HG03457 (cell line): ENCODE results near the gene KPNA6.
"Not testable (repeated sequence)": the region's sequence is repeated elsewhere in the genome, so short reads cannot be mapped to it uniquely, and the experiment has no call there.

Source experiments
- ATAC-seq: cut with Tn5 transposase; IDR thresholded peaks from one replicate; pipeline ENCODE4 v1.9.1; 2021; ENCODE audit warnings: moderate number of reproducible peaks; ENCODE audit not compliant: unreplicated experiment

The KPNA6 gene

DNA sequence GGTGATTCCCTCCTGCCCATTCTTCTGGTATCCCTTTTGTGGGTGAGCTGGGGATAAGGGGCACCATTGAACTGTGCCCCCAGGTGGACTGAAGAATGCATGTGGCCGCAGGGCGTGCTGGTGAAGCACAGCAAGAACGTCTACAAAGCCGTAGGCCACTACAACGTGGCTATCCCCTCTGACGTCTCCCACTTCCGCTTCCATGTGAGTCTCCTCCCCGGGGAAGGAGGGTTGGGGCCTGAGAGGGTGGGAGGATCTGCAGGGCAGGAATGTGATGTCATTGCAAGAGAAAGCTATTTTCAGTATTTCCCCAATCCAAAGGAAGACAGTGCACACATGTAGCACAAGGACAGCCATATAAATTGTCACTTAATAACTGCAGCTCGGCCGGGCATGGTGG lies 7.5 kb upstream of the KPNA6 start:
- no peak for ATAC-seq

DNA sequence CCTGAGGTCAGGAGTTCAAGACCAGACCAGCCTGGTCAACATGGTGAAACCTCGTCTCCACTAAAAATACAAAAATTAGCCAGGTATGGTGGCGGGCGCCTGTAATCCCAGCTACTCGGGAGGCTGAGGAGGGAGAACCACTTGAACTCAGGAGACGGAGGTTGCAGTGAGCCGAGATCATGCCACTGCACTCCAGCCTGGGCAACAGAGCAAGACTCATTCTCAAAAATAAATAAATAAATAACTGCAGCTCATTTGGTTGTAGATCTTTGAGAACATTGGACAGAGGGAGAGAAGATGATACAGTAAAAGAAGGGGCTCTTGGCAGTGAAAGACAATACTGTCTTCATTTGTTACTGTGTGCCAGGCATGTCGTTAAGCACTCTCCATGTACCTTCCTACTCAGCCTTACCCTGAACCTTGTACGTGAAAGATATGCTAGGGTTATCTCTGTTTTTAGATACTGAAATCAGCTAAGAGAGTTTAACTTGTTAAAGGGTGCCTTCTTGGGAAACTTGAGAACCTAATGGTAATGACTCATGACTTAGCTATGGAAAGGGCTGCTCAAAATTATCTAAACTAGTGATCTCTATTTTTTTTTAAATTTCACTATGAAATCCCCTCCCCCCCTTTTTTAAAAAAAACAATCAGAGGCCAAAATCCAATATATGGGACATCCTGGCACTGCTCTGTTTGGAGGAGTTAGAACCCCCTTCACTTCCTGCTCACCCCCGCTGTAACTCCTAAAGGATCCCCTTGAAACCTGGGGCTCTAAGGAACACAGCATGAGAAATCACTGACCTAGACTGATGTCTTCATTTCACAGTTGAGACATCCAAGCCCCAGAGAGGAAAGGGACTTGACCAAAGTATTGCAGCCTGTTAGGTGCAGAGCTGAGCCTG lies 6.8 kb upstream of the KPNA6 start:
- no peak for ATAC-seq

DNA sequence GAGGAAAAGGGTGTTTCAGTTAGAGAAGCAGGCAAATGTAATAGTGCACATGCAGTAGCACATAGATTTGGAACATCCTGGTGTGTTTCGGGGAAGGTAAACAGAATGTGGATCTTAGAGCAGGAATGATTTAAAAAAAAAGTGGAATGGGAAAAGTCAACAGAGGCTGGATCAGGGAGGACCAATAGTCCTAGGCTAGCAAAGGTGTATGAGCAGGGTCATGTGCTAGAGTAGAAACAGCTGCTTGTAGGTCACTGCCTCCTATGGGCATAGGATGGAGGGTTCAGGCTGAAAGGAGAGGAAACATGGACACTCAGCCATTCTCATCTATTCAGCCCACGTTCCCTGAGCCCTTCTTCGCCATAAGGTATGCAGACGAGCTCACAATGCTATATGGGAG lies 3.7 kb upstream of the KPNA6 start:
- ATAC-seq, result no peak

GRCh38 chr1:32105338-32105737 lies 2.5 kb upstream of the KPNA6 start:
- no peak for ATAC-seq

DNA sequence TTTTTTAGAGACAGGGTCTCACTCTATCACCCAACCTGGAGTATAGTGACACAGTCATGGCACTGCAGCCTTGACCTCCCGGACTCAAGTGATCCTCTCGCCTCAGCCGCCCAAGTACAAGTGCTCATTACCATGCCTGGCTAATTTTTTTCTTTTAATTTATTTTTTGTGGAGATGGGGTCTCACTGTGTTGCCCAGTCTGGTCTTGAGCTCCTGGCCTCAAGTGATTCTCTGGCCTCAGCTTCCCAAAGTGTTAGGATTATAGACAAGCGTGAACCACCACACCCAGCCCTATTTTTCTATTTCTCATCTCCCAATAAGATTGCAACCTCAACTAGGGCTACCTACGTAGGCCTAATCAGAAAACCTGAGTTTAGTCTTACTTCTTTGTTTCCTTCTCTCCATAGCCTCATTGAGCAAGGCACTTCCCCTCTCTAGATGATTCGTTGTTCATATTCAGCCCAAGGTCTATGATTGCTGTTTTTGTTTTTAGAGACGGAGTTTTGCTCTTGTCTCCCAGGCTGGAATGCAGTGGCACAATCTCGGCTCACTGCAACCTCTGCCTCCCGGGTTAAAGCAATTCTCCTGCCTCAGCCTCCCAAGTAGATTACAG lies 1.1 kb upstream of the KPNA6 start:
- no peak for ATAC-seq

DNA sequence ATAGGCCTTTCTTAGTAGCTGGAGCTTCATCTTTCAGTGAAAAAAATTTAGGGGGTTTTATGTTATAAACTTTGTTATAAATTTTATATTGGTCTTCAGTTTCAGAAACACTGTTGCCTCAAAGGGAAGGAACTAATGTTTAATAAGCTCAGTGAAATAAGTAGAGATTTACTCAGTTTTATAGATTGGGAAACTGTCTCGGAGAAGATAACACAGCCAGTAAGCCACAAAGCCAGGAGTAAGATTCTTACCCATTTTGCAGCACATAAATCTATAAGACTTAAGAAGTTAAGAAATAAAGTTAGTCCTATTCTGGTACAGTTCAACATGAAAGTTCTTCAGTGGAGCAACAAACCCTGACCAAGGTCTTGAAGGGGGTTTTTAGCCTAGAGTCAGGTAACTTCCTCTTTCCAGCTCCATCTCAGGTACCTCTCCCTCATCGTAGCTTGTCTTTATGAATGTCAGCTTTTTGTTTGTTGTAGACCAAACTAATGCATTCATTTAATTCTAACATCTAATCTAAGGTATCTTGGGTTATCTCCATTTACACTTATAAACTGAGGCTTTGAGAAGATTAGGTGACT lies 3.3 kb downstream of the KPNA6 start:
- no peak for ATAC-seq

DNA sequence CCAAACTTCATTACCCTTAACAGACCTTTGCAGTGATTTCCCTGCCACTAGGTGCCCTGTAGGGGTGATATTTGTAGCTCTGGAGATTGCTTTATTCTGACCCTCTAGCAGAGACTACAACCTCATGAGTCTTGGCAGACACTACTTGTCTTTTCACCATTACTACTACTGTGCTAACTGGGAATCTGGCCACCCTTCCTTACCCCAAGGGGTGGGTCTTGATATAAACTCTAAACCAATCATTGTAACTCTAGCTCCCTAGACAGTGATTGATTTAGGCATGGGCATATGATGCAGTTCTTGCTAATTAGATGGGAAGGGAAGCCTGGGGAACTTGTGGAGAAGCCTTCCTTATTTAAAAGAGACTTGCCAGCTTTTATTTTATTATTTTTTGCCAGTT lies 3.9 kb downstream of the KPNA6 start:
- no peak for ATAC-seq

DNA sequence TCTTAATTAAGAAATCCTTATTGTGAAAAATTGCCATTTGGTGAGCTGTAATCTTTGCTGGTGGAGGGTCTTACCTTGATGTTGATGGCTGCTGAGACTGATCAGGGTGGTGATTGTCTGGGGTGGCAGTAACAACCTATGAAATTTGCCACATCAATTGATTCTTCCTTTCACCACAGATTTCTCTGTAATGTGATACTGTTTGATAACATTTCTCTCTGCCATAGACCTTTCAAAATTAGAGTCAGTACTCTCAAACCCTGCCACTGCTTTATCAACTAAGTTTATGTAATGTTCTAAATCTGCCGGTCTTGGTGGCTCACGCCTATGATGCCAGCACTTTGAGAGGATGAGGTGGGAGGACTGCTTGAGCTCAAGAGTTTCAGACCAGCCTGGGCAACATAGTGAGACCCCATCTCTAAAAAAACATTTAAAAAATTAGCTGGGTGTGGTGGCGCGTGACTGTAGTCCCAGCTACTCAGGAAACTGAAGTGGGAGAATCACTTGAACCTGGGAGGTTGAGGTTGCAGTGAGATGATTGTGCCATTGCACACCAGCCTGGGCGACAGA lies 5.0 kb downstream of the KPNA6 start:
- ATAC-seq, result no peak

DNA sequence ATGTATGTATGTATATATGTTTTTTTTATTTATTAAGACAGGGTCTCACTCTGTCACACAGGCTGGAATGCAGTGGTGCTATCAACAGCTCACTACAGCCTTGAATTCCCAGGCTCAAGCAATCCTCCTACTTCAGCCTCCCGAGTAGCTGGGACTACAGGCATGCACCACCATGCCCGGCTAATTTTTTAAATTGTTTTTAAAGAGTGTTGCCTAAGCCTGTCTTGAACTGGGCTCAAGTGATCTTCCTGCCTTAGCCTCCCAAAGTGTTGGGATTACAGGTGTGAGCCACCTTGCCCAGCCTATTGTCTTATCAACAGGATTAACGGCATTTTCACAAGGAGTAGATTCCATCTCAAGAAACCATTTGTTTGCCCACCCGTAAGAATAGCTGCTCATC lies 5.6 kb downstream of the KPNA6 start:
- not testable (repeated sequence) for ATAC-seq

- ATAC-seq, result no peak
These were observed 6.6 kb downstream of the KPNA6 start for GRCh38 chr1:32114420-32114819.

DNA sequence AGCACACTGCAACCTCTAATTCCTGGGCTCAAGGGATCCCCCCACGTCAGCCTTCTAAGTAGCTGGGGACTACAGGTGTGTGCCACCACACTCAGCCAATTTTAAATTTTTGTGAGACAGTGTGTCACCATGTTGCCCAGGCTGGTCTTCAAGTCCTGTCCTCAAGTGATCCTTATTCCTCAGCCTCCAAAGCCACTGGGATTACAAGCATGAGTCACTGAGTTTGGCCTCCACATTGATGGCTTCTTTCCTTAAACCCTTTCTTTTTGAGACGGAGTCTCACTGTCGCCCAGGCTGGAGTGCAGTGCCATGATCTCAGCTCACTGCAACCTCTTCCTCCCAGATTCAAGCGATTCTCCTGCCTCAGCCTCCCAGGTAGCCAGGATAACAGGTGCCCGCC lies 7.6 kb downstream of the KPNA6 start:
- no peak for ATAC-seq

- no peak for ATAC-seq
These were observed 8.7 kb downstream of the KPNA6 start for GRCh38 chr1:32116531-32116930.

DNA sequence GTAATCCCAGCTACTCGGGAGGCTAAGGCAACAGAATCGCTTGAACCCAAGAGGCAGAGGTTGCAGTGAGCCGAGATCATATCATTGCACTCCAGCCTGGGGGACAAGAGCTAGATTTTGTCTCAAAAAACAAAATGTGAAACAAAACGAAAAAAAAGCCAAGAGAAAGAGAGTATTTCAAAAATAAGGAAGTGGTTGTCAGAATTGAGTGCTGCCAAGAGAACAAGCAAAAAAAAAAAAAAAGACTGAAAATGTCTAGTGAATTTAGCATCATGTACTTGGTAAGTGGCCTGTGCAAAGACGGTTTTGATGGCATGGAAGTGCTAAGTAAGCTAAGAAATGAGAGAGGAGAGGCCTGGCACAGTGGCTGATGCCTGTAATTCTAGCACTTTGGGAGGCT lies 14.3 kb downstream of the KPNA6 start:
- ATAC-seq, result no peak

DNA sequence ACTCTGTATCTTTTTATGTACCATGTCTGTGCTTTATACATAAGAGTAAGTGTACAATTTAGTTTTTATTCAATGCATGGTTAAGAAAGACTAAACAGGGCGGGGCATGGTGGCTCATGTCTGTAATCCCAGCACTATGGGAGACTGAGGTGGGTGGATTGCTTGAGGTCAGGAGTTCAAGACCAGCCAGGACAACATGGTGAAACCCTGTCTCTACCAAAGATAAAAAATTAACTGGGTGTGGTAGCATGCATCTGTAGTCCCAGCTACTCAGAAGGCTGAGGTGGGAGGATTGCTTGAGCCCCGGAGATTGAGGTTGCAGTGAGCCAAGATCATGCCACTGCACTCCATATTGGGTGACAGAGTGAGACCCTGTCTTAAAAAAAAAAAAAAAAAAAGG lies 15.5 kb downstream of the KPNA6 start:
- ATAC-seq, result not testable (repeated sequence)

DNA sequence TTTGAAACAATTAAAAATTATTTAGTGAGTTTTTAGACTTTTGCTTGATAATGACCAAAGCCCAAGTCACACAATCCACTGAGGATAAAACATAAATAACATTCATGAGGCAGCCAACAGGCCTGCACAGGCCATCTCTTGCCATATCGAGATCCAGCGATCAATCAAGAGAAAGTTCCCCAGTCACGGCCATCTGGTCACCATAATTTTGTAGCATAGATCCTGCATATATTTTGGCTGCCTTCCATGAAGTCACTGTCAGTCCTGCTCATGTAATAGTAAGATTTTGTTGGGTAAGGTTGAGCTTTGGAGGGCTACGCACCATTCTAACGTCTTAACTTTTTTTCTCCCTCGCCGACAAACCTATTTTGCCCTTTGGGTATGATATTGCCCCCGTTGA lies 17.5 kb downstream of the KPNA6 start:
- ATAC-seq, result no peak

- ATAC-seq, result no peak
These were observed 18.9 kb downstream of the KPNA6 start for GRCh38 chr1:32126770-32127169.

GRCh38 chr1:32127409-32128198 lies 19.7 kb downstream of the KPNA6 start:
- ATAC-seq, result no peak

DNA sequence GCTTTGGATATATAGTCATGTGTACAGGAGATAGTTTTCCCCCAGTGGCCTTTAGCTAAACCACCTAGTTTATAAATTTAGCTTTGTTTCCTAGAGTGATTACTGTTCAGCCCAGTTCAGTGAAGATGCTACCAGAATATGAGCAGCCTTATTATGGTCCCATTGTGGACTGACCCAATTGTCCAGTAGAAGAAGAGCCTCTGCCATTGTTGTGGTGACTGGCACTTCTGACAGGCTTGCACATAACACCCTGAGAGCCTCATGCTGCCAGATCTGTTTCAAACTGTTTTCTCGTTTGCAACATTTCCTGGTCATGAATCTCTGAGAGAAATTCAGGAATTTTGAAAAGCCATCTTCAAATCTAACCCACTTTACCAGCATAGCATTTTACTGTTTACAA lies 20.6 kb downstream of the KPNA6 start:
- no peak for ATAC-seq

DNA sequence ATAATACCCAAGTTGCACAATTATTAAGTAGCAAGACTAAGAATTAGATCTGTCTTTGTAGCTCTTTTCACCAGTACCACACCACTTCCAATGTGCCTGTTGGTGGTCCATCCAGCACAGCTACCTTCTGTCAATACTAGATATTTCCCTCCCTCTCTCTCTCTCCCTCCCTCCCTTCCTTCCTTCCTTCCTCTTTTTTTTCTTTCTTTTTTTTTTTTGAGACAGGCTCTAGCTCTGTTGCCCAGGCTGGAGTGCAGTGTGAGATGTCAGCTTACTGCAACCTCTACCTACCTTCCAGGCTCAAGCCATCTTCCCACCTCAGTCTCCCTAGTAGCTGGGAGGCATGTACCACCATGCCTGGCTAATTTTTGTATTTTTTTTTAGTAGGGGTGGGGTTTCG lies 21.1 kb downstream of the KPNA6 start:
- ATAC-seq, result no peak

- not testable (repeated sequence) for ATAC-seq
These were observed 26.1 kb downstream of the KPNA6 start for GRCh38 chr1:32133950-32134280.

DNA sequence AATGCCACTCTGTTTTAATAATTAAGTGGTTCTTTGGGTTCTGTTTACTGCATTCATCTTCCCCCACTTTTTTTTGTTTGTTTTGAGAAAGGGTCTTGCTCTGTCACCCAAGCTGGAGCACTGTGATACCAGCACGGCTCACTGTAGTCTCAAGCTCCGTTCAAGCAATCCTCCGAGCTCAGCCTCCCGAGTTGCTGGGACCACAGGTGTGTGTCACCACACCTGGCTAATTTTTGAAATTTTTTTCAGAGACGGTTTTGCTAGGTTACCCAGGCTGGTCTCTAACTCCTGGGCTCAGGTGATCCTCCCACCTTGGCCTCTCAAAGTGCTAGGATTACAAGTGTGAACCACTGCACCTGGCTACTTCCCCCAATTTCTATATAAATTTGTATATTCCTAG lies 29.3 kb downstream of the KPNA6 start:
- ATAC-seq, result no peak
